ENCODE results near the gene GNPTAB.

- TF ChIP-seq CTCF (IDR thresholded peaks at IDR 0.05) (no peak), POLR2A (IDR thresholded peaks at IDR 0.05) (peak in 1 of 2 donors; percentile 72)
Measured at GRCh38 chr12:101697930-101698799, 132.6 kb downstream of the GNPTAB start.
